NCI-H2107 treated with DMSO at 0.1 percent for 48 hours (cell line): ENCODE results near the gene ZNF563.
A peak's percentile ranks its signal among the peaks of the same experiment; 100 is the strongest.

Experiments used
- DNase-seq: peaks from one replicate; lab custom pipeline; 2025; ENCODE audit not compliant: unreplicated experiment; lab: John Stamatoyannopoulos, UW

Gene ZNF563

DNA sequence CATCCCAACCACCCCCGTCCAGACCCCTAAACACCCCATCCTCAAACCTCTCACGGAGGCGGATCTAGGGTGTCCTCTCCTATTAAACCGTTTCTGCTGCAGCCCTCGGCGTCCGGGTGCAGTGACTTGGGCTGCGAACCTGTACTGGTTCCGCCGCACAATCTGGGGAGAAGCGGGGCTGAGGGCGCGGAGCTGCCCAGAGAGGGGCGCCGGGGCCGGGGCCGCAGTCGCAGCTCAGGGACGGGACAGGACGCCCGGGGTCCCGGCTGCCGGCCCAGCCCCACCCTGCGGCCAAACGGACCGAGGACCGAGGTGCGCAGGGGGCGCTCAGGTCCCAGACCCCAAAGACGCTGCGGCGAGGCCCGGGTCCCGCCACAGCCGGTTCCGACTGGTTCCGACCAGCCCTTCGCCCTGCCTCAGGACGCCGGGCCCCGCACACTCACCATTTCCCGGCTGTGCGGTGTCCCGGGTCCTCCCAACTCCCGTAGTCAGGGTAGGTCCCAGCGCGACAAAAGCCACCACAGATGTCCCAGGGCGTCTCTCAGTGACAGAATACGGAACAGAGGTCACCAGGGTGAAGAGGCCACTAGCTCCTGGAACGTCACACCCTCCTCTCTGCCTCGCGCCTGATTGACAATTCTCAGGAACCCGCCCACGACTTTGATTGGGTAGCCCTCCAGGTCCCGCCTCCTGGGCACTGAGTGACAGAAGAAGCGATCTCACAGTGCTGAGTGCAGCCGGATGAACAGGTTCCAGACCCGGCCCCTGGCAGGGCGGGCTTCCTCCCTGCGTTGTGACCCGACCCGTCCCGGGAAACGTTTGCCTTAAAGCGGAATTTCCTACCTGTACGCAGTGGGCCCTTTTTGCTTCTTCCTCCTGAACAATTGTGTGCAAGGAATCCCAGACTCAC is 38.9 kb downstream of the ZNF563 start, which contains the start of gene ZNF44:
TSS of gene ZNF44 (minus strand) at position 635 of the 910 bp plus-strand sequence. CDS start at position 446, 189 bp downstream.
- peak; percentile 59 for DNase-seq

DNA sequence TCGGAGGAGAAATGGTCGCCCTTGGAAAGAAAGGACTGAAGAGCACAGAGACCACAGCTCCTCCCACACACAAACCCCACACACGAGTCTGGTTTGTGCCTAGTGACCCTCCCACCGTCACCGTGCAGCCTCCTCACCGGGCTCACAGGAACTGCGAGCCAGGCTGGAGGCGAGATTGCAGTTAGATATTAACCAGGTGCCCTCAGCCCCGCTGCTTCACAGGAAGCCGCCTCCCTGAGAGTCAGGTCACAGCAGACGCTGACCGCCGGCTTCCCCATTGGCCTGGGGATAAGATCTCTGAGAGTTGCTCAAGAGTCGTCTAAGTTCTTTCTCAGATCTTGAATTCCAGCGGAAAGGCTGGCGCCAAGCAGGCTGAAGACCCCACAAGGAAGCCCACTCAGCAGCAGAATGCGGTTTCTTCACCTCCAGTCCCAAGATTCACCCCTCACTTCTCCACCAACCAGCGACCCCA is 39.6 kb downstream of the ZNF563 start:
- no peak for DNase-seq

DNA sequence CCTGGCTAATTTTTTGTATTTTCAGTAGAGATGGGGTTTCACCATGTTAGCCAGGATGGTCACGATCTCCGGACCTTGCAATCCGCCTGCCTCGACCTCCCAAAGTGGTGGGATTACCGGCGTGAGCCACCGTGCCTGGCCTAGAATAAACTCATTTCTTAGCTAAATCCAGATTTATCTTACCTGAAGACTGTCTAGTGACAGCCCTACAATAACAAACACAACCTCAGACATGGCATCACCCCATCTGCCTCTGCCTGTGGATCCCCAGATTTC is 43.7 kb downstream of the ZNF563 start:
- no peak for DNase-seq

DNA sequence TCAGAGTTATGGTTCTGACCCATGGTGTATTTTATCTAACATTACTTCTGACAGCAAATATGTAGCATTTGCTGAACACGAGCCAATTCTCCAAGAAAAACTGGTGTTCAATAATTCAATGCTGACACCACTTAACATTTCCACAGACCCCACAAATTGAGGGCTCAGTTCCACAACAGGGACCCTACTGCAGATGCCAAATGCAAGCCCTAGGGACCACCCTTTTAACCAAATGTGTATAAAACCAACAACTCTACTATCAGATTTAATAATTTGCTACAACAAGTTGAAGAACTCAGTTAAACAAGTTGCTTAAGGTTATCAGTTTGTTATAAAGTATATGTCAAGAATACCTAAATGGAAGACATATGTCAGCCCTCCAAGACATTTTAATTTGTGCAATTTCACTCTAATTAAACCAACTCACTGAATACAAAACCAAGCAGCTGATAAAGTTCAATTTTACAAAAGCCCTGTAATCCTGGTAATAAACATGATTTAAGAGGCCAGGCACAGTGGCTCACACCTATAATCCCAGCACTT is 45.4 kb downstream of the ZNF563 start:
- DNase-seq: no peak

DNA sequence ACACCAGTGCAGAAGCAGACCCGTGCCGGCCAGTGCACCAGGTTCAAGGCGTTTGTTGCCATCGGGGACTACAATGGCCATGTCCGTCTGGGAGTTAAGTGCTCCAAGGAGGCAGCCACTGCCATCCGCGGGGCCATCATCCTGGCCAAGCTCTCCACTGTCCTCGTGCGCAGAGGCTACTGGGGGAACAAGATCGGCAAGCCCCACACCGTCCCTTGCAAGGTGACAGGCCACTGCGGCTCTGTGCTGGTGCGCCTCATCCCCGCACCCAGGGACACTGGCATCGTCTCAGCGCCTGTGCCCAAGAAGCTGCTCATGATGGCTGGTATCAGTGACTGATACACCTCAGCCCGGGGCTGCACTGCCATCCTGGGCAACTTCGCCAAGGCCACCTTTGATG is 48.8 kb downstream of the ZNF563 start:
- DNase-seq: no peak

DNA sequence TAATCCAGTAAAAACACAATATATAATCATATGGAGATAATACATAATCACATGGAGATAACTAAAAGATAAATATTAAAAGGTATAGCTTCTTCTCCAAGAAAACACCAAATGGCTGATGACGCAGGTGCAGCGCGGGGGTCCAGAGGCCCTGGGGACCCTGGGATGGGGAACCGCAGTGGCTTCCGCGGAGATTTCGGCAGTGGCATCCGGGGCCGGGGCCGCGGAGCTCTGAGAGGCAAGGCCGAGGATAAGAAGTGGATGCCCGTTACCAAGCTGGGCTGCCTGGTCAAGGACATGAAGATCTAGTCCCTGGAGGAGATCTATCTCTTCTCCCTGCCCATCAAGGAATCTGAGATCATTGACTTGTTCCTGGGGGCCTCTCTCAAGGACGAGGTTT is 49.2 kb downstream of the ZNF563 start:
- no peak for DNase-seq

DNA sequence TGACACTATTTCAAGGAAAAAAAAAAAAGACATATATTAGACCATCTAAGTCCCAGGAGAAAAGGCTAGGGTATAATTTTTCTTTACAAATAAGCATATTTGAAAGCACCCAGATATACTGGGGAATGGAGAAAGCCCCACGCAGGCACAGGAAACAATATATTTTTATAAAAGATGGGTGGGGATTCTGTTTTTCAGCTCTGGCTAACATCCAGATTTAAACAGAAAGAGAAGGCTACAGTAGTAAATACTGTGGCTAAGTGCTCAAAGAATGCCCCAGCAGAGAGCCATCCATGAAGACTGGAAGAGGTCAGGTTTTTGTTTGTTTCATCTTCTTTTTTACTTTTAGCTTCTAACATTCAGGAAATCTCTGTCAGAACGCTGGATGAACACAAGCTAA is 54.7 kb downstream of the ZNF563 start:
- DNase-seq: no peak

DNA sequence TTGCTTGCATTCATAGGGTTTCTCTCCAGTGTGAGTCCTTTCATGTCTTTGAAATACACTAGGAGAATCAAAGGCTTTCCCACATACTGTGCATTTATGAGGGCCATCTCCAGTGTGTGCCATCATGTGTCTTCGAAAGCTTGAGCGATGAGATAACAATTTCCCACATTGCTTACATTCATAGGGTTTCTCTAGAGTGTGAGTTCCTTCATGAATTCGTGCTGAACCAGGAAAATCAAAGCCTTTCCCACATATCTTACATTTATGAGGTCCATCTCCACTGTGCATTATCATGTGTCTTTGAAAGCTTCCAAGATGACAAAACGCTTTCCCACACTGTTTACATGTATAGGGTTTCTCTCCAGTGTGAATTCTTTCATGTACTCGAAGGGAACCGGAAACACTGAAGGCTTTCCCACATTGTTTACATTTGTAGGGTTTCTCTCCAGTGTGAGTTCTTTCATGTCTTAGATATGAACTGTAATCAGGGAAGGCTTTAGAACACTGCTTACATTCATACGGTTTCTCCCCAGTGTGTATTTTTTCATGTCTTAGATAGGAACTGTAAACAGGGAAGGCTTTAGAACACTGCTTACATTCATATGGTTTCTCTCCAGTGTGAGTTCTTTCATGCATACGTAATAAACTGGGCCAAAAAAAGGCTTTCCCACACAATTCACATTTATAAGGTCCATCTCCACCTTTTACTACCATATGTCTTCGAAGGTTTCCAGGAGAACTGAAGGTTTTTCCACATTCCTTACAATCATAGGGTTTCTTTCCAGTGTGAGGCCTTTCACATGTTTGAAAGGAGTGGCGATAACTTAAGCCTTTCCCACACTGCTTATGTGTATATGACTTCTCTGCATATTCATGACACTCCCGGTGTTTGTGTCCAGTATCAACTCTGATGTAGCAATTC is 60.2 kb downstream of the ZNF563 start:
- DNase-seq: no peak

DNA sequence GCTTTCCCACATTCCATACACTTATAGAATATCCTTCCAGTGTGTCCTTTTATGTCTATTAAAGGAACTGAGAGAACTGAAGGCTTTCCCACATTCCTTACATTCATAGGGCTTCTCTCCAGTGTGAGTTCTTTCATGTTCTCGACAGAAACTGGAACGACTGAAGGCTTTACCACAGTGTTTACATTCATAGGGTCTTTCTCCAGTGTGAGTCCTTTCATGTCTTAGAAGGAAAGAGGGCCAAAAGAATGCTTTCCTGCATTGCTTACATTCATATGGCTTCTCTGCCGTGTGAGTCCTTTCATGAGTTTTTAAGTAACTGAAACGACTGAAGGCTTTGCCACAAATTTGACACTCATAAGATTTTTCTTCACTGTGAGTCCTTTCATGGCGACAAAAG is 61.0 kb downstream of the ZNF563 start:
- DNase-seq: no peak

DNA sequence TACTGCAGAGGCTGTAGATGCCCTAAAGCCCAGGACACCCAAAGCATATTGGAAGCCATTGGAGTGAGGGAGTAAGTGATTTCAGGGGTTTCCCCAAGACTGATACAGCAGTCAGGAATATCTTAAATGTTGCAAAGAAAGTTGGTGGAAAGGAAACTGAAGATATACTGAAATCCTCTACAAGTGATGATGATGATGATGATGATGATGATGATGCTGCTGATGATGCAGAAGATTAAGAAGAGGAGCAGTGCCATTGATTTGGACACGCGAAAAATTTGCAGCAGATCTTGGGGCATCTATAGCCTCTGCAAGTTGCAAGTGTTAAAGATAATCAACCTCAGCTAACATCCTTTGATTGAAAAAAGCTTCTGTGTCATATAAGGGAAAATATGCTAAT is 62.6 kb downstream of the ZNF563 start:
- DNase-seq: no peak
